ENCODE data around the gene SMARCA4.
A peak's percentile ranks its signal among the peaks of the same experiment; 100 is the strongest.

SMARCA4 gene

DNA sequence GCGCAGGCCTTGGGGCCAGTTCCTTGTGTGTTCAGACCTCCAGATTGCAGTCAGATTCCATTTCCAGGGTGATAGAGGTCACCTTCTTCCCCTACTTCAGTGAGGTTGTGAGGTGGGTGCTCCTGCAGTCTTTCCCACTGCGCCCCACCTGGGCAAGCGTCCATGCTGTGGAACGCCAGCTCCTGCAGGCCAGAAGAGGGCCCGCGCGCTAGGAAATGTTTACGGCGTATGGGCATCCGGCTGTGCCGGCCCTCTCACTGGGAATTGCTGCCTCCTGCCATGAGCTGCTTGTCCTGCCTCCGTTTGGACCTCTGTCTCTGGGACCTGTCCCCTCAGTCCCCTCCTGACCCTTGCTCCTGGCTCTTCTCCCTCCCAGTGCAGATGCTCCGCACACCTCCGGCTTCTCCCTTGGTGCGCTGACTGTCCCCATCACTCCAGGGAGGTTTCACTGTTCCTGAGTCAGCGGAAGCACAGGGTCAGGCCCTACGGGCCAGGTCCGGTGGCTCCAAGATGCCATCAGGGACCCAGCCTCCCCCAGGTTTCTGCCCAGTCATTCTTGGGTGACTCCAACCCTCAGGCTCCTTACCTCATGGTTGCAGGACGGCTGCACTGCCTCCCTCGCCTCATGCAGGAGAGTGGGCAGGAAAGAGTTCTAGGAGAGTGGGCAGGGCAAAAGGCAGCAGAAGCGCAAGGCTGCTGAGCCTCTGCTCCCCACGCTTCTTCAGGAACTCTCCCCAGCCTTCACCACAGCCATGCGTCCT is 56.6 kb downstream of the SMARCA4 start:
- no peak for DNase-seq

DNA sequence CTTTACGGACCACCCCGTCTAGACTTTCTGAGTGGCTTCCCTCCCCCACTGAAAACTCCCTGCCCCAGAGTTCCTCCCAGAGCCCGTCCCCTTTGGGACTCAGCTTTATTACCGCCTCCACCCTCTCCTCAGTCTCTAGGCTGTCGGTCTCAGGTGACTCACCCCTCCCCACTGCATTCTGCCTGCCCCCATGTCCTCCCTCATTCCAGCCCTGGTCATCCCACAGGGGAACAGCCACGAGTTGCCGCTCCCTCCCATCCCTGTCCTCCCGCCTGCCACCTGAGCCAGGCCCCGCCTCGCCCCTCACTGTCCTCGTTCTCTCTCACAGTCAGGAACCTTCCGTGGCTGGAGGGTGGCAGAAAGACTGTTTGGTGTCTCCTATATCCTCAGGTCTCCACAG is 57.3 kb downstream of the SMARCA4 start:
- no peak for DNase-seq

DNA sequence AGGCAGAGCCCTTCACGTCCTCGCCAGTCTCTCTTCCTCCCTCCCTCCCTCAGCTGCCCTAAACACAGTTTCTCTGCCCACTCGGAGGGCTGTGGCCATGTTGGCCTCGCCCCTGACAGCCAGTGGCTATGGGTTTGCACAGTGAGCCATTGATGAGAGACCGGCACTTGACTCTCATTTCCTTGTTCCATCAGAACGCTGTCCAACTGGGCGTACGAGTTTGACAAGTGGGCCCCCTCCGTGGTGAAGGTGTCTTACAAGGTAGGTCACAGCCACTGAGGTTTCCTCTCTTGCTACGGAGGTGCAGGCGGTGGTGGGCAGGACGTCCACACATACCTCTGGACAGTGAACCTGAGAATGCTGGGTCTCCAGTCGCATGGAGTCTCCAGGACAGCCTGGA is 57.9 kb downstream of the SMARCA4 start:
- no peak for DNase-seq

DNA sequence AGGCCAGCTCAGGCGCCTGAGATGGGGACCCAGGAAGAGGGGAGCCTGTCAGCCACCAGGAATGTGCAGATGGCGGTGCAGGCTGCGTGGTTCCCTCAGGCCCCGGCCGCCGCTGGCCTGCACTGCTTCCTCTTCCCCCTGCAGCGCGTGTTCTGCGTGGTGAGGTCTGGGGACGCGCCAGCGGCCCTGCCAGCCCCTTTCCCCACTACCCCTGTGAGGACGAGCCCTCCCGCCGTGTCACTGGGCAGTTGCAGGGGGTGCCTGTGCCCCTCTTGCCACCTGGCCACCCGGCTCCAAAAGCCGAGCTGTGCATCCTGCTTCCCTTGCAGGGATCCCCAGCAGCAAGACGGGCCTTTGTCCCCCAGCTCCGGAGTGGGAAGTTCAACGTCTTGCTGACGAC is 58.4 kb downstream of the SMARCA4 start:
- no peak for DNase-seq

DNA sequence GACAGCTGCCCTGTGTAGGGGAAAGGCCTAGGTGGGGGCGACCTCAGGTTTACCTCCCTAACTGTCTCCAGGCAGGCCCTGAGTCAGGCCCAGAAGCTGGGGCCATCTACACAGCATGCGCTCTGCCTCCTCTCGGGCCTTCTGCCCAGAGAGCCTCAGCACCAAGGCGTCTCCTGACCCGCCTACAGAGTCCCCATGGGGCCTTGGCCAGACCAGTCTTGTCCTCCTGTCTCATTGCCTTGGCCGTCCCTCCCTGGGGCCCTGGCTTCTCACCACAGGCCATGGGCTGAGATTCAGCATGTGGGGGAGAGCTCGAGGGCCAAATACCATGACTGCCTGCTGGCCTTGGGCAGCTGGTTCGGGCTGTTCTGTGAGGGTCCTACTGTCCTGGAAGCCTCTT is 59.0 kb downstream of the SMARCA4 start:
- no peak for DNase-seq

DNA sequence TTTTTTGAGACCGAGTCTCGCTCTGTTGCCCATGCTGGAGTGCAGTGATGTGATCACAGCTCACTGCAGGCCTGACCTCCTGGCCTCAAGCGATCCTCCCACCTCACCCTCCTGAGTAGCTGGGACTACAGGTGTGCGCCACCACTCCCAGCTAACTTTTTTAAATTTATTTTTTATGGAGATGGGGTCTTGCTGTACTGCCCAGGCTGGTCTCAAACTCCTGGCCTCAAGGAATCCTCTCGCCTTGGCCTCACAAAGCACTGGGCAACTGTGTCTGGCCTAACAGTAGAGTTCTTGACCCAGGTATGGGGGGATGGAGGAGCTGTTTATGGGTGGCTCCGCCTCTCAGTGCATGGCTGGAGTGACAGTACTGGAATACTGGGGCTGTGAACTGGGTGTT is 59.6 kb downstream of the SMARCA4 start:
- no peak for DNase-seq

DNA sequence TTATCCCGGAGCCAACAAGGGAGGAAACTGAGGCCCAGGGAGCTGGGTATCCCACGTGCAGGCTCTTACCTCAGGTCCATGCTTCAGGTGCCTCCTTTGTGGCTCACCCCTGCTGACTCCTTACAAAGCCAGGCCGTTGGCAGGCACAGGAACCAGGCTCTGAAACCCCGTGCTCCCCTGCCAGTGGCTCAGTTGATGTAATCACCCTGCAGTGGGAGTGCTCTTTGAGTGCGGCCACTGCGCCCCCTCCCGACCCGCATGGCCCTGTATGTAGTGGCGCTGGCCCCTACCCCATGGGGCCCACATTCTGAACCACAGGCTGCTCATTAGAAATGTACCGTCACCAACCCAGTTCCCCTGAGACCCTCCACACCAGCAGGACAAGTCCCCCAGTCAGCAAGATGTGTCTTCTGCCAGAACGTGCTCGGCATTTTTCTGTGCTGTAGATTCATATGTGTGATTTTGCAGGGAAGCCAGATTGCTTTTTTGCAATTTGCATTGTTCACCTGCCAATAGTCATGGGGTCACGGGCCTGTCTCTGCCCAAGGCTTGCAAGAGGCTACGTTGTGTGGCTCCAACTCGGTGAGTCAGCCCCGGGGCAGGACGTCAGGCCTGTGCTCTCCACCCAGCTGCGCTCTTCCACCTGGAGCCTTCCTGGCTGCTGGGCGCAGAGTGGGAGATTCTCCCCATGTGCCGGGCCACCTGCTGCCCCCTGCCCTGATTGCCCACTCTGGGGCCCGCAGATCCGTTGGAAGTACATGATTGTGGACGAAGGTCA is 60.3 kb downstream of the SMARCA4 start:
- no peak for DNase-seq

DNA sequence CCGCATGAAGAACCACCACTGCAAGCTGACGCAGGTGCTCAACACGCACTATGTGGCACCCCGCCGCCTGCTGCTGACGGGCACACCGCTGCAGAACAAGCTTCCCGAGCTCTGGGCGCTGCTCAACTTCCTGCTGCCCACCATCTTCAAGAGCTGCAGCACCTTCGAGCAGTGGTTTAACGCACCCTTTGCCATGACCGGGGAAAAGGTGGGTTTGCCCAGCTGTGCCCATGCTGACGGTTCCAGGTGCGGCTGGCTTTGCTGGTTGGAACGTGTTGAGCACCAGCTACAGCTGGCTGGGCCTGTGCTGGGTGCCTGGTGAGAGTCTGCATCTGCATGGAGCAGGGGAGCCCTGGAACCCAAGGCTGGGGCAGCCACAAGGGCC is 60.9 kb downstream of the SMARCA4 start:
- DNase-seq, result no peak

DNA sequence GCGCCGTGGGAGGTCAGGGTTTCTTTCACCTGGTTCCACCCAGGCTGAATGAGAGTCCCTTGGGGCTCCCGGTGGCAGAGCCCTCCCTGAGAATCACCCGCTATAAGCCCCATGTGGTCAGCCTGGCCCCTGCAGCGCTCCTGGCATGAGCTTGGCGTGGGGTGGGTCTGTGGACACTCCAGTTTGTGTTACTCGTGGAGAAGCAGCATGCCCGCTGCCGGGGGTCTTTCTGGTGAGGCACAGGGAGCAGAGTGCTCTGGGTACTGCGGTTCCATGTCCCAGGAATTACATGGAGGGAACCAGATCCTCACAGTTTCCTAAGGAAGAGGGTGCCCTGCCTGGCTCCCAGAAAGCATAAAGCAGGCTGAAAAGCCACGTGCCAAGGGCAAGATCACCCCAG is 62.2 kb downstream of the SMARCA4 start:
- no peak for DNase-seq

DNA sequence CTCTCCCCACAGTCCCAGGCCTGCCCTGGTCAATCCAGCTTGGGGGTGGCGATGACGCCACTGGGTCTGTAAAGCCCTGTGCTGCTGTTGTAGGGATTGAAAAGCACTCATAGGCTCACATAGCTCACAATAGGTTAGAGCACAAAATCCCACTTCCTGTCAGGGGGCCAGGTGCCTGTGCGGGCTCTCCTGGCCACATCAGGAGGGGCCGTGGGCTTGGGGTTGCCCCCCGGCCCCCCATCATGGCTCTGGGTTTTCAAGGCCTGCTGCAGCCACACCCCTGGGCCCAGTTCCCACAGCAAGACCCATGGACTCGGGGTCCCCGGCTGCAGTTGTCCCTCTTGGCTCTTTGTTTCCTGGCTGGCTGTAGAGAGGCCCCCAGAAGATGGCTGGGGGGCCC is 62.9 kb downstream of the SMARCA4 start:
- no peak for DNase-seq

DNA sequence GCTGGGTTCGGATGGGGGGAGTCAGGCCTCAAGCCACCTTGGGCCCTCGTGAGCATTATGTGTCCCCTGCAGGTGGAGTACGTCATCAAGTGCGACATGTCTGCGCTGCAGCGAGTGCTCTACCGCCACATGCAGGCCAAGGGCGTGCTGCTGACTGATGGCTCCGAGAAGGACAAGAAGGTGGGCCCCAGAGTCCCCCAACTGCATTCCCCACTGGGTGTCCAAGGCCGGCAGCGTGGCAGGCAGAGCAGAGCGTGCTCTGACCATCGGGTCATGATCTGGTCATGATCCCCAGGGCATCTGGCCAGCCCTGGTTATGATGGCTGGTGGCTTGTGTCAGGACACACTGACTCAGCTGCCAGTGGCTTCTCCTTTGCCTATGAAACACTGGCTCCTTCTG is 63.4 kb downstream of the SMARCA4 start:
- DNase-seq, result no peak

DNA sequence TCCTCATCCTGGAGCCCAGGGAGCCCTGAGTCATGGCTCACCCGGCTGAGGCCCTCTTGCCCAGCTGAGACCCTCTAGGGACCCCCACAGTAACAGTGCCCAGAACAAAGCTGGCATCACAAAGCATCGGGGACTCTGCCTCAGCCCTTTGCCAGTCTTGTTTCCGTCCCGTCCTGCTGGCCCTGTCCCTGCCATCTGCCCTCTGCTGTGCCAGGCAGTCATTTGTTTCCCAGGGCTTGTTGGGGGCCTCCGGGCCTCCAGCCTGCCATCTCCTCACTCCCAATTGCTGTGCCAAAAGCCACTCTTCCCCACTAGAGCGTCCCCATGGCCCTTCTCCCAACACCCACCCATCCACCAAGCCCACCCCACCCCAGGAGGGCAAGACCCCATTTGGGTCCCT is 64.2 kb downstream of the SMARCA4 start:
- no peak for DNase-seq

DNA sequence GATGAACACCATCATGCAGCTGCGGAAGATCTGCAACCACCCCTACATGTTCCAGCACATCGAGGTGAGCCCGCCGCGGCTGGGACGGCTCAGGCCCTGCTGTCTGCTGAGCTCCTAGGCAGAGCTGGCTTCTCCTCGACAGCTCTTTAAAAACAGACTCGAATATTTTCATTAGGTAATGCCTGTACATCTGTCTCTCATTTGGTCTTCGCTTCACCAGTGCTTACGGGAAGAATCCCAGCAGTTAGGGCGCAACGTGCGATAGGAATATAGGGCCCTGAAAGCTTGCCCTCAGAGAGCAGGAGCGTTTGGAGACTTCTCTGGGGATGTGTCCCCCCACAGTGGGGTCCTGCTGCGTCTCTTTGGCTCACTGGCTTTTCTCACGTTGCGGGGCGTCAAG is 64.6 kb downstream of the SMARCA4 start:
- no peak for DNase-seq

DNA sequence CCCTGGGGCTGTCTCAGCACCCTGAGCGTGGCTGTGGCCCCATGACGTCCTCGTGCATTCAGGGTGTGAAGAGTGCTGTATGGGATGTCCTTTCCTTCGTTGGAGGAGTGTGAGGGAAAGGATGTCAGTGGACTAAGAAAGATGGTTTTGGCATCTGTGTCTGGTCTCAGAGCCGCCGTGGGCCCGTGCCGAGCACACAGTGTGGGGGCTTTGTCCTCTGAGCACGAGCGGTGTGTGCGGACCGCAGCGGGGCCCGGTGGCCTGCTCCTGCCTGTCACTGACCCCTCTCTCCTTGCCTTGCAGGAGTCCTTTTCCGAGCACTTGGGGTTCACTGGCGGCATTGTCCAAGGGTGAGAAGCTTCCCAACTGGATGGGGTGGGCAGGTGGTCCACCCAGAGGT is 65.2 kb downstream of the SMARCA4 start:
- no peak for DNase-seq

DNA sequence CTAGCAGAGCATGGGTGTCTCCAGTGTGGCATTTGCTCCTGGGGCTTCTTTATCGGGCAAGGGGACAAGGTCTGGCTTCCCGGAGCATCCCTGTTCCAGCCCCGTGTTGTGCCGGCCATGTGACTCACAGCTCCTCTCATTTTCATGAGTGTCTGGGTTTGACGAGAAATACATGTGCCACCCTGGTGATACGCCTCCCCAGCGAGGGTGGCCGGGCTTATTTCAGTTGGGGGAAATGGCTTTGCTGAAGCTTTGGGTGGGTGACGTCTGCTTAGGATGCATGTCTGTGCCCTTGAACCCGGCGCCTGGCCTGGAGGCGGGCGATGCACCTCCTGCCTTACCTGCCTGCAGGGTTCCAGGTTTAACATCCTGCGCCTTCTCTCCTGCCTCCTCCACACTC is 66.6 kb downstream of the SMARCA4 start:
- no peak for DNase-seq

DNA sequence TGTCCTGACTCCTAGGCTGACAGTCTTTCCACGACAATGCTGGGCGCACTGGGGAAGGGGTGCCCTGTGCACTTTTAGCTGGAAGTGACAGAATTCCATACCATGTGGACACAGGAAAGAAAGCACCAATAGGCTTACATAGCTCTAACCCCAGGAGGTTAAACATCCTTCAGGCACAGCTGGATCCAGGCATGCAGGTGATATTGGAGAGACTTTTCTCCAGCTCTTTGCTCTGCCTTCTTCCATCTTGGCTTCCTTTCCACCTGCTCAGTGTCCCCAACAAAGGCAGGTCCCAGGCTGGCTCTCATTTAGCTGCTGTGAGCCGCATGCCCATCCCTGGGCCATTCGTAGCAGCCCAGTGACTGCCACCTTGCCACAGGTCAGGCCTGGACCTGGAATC is 67.3 kb downstream of the SMARCA4 start:
- DNase-seq, result no peak

DNA sequence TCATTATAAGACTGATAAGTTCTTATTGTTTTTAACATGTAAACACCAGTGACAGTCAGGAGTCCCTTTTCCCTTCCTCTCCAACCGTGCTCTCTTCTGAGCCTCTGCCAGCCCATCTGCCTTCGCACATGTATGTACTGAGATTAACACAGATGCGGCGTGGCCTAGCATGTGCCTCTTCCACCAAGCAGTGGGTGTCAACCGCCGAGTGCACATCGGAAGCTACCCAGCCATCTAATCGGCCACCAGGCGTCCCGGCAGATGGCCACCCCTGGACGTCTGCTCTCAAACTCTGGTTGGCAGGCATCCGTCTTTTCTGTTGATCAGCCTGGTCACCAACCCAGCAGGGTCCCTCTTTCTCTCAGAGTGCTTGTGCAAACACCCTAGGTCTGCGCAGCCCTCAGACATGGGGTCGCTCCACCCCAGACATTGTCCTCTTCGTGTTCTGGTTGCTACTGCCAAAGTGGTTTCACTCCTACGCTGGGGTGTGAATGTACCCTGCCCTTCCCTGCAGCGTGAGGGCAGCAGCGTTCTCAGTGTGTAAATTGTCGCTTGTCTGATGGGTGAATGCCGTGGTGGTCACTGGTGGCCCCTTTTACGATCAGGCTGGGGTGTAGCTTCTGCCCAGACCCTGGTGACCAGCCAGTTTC is 70.7 kb downstream of the SMARCA4 start:
- DNase-seq, result no peak

DNA sequence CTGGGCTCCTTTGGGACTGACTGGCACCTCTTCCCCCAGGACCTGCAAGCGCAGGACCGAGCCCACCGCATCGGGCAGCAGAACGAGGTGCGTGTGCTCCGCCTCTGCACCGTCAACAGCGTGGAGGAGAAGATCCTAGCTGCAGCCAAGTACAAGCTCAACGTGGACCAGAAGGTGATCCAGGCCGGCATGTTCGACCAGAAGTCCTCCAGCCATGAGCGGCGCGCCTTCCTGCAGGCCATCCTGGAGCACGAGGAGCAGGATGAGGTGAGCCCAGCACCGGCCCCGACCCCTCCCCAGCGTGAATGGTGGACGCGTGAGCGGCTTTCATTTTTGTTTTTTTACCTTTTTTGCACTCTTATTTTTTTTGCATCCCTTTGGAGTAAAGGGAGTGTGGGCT is 72.4 kb downstream of the SMARCA4 start:
- DNase-seq, result no peak

DNA sequence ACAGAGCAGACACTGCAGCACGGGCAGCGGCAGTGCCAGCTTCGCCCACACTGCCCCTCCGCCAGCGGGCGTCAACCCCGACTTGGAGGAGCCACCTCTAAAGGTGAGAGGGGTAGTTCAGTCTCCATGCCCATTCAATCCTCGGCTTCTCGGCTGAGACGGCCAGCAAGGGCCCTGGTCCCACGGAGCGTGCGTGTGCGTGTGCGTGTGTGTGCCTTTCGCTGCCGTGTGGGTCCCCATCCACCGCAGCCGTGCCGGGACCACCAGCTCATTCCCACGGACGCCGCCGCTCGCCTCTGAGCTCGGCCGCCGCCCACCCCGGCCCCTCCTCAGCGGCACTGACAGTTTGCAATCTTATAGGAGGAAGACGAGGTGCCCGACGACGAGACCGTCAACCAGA is 72.9 kb downstream of the SMARCA4 start:
- DNase-seq, result no peak

DNA sequence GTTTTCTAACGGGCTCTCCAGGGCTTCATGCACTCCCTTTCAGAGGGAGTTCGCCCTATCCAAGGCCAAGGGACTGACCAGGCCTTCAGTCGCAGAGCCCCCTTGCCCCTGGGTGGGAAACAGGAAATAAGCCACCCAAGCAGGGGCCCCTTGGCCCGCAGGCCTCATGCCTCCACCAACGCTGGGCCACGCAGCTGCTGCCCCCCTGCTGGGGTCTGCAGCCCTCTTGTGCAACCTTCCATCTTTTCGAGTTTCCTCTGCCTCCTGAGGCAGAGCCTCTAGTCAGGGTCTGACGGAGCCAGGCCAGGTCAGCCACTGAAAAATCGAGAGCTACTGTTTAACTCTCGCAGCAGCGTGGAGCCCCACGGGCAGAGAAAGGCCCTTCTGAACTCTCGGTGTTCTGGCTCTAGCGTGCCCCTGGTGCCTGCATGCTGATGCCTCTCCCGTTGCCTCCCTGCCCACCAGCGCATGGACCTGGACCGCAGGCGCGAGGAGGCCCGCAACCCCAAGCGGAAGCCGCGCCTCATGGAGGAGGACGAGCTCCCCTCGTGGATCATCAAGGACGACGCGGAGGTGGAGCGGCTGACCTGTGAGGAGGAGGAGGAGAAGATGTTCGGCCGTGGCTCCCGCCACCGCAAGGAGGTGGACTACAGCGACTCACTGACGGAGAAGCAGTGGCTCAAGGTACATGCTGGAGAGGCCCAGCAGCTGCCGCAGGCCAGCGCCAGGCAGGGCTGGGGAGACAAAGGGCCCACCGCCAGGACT is 73.8 kb downstream of the SMARCA4 start:
- DNase-seq, result no peak

DNA sequence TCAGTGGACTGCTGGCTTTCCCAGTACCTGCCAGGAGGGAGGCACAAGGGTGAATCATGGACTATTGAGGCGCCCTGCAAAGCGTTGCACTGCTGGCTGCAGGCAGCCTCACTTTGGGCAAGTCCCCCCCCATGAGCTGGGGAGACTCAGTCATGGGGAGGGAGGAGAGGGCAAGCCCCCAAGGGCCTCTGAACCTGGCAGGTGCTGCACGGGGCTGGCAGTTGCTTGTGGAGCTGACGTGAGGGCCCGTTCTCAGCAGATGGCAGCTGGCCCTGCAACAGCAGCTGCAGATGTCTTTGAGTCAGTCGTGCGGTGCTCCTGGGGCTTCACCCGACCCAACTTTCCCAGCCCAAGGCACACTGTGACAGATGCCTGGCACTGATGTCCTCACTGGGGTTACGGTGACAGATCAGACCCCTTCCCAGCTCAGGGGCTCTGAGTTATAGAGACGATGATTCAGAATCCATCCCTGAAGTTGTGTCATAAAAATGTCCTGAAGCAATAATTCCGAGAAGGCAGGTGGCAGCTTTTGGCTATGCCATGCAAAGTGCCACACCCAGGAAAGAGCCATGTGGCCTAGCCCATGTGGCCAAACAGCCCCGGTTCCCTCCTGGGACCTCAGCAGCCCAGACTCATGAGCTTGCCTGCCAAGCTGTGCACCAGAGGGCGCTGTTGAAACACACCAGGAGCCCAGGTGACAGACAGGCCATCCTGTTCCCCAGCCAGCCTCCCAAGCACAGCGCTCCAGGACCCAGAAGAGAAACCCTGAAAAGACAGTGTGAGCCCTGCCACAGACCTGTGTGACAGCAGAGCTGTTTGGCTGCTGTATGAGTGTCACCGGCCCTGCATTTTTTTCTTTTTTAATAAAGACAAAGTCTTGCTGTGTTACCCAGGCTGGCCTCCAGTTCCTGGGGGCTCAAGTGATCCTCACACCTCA is 74.9 kb downstream of the SMARCA4 start:
- peak; percentile 91 for DNase-seq

DNA sequence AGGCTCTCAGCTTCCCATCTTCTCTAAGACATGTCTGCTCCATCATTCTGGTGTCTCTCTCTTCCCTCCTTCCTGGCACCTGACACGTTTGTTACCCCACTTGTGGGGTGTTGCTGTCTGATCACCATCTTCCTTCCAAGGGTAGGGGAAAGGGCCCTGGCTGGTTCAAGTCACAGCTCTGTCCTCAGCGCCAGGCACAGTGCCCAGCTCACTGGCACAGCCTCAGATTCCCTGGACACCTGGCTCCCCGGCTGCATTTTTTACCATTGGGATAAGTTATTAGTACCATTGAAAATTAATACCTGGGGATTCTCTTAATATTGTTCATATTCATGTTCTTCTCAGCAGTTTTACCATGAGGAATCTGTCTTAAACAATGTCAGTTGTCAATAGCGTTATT is 77.7 kb downstream of the SMARCA4 start:
- DNase-seq, result no peak
